ENCODE data around the gene SLC13A3. TPM values are rescaled to one million over a fixed set of nuclear protein-coding genes. Genes with fewer than 3 reads are reported as not detected.

Gene SLC13A3
- total RNA-seq, 4 donors from 2014 or later = 5.7 to 11.6 (median 9.3) TPM

DNA sequence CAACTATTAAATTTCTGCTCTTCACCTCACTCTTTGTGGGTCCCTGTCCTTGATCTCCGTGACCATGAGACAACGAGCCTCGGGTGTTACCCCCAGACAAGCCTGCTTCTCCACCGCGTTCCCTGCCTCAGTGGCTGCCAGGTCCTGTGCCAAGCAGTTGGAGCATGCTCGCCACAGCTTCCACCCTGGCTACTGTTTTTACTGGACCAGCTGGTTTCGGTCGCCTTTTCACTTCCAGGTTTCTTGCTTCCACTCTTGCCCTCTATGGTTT is 32.3 kb upstream of the SLC13A3 start:
- Histone ChIP-seq H3K4me1 (peaks cover 0 to 59% (median 24%) of the 10 kb centered on the region in 4 donors), H3K4me3 (peak overlapping the region in 1 of 4 donors; percentile 38), H3K27ac (peak overlapping the region in 1 of 4 donors; percentile 70), H3K27me3 (no peaks in the 10 kb centered on the region), H3K36me3 (peaks cover 0 to 29% (median 0%) of the 10 kb centered on the region in 3 donors), H3K9me3 (no peaks in the 10 kb centered on the region)
- DNase-seq (ENCODE audit: low spot score in 2 of 2) = no peak
- TF ChIP-seq EP300 (IDR thresholded peaks at IDR 0.05) = no peak
- TF ChIP-seq CTCF (IDR thresholded peaks at IDR 0.05) = no peak
- TF ChIP-seq POLR2A (IDR thresholded peaks at IDR 0.05) = no peak
- whole genome bisulfite sequencing, 2 donors = 34 to 47% methylated on average over 8 of the region's 8 CpGs

DNA sequence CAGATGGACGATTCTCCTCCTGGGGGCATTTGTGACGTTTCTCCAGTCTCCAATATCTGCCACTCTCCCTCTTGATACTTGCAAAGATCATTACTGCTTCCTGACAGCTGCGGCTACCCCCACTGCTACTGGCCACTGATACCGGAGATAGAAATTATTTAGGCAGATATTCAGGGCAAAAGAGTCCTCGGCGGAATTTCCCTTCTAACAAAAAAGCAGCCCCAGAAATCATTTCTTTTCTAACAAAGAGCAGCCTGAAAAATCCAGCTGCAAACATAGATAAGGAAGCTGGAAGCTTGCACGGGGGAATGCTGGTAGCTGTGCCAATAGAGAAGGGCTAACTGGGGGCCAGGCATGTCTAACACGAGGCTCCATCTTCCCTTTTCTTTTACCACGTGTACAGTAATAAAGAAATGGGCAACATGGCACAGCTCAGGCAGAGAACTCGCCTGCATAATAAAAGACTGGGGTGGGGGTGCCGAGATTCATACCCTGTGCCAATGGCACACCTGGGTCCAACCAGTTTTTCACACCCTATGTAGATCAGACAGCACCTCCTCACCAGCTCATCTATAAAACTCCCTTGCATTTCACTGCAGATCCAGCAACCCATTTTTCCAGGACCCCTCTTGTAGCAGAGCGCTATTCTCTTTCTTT is 31.9 kb upstream of the SLC13A3 start:
- H3K36me3 ChIP-seq = peaks cover 0 to 29% (median 0%) of the 10 kb centered on the region in 3 donors
- H3K4me1 ChIP-seq = peaks cover 0 to 55% (median 20%) of the 10 kb centered on the region in 4 donors
- H3K27me3 ChIP-seq = no peaks in the 10 kb centered on the region
- H3K4me3 ChIP-seq = peak overlapping the region in 1 of 4 donors; percentile 38
- DNase-seq (ENCODE audit: low spot score in 2 of 2) = no peak
- TF ChIP-seq EP300 (IDR thresholded peaks at IDR 0.05) = no peak
- WGBS, 2 donors = 35 to 40% methylated on average over 12 of the region's 12 CpGs
- H3K9me3 ChIP-seq = no peaks in the 10 kb centered on the region
- H3K27ac ChIP-seq = peak overlapping the region in 1 of 4 donors; percentile 70

- H3K36me3 ChIP-seq = peaks cover 0 to 29% (median 0%) of the 10 kb centered on the region in 3 donors
- H3K4me3 ChIP-seq = no peak overlapping the region
- TF ChIP-seq POLR2A (IDR thresholded peaks at IDR 0.05) (no peak), CTCF (IDR thresholded peaks at IDR 0.05) (no peak), EP300 (IDR thresholded peaks at IDR 0.05) (no peak)
- H3K27ac ChIP-seq = no peak overlapping the region
- peaks cover 0 to 46% (median 11%) of the 10 kb centered on the region in 4 donors for H3K4me1 ChIP-seq
- H3K9me3 ChIP-seq = no peaks in the 10 kb centered on the region
- WGBS, 2 donors = 84 to 90% methylated on average over 9 of the region's 9 CpGs
- no peaks in the 10 kb centered on the region for H3K27me3 ChIP-seq
- DNase-seq (ENCODE audit: low spot score in 2 of 2) = no peak
Observed at GRCh38 chr20:46682063-46682821, 31.0 kb upstream of the SLC13A3 start.

- TF ChIP-seq CTCF (IDR thresholded peaks at IDR 0.05) (peak; percentile 65 to 75 (median 70)), POLR2A (IDR thresholded peaks at IDR 0.05) (no peak), EP300 (IDR thresholded peaks at IDR 0.05) (no peak)
- H3K4me3 ChIP-seq = no peak overlapping the region
- no peak overlapping the region for H3K27ac ChIP-seq
- no peaks in the 10 kb centered on the region for H3K27me3 ChIP-seq
- 49 to 53% methylated on average over 14 of the region's 14 CpGs for WGBS, 2 donors
- H3K36me3 ChIP-seq = peaks cover 0 to 22% (median 0%) of the 10 kb centered on the region in 3 donors
- no peaks in the 10 kb centered on the region for H3K9me3 ChIP-seq
- DNase-seq (ENCODE audit: low spot score in 2 of 2) = peak; percentile 38 to 89
- H3K4me1 ChIP-seq = peaks cover 0 to 36% (median 7%) of the 10 kb centered on the region in 4 donors
Observed at GRCh38 chr20:46681032-46681854, 30.0 kb upstream of the SLC13A3 start.

- 86 to 97% methylated on average over 1 to 2 of the region's 2 CpGs for WGBS, 2 donors
- H3K4me1 ChIP-seq = peaks cover 0 to 34% (median 7%) of the 10 kb centered on the region in 4 donors
- no peak overlapping the region for H3K27ac ChIP-seq
- no peak overlapping the region for H3K4me3 ChIP-seq
- H3K9me3 ChIP-seq = no peaks in the 10 kb centered on the region
- peaks cover 0 to 16% (median 0%) of the 10 kb centered on the region in 3 donors for H3K36me3 ChIP-seq
- H3K27me3 ChIP-seq = no peaks in the 10 kb centered on the region
- TF ChIP-seq EP300 (IDR thresholded peaks at IDR 0.05) = no peak
- no peak for TF ChIP-seq POLR2A (IDR thresholded peaks at IDR 0.05)
- TF ChIP-seq CTCF (IDR thresholded peaks at IDR 0.05) = no peak
- DNase-seq (ENCODE audit: low spot score in 2 of 2) = no peak
Observed at GRCh38 chr20:46680684-46681031, 29.4 kb upstream of the SLC13A3 start.

All from tibial nerve (tissue), 4 donors.